Measurements from ENCODE around the gene KRTAP27-1.

- TF ChIP-seq GATA2 (IDR thresholded peaks at IDR 0.05; ENCODE audit: low read depth, low read length) (no peak), GATA3 (IDR thresholded peaks at IDR 0.05; ENCODE audit: low read depth, low read length) (no peak)
Measured at GRCh38 chr21:30333736-30334135, 3.8 kb downstream of the KRTAP27-1 start.
